A673 (cell line): ENCODE data around the gene FAM162B.

Experiments
- EZH2 ChIP-seq: fragments of 200-600 bp; sonication (generic); IDR thresholded peaks from 2 replicates; pipeline ENCODE4 v1.6.1; 2017; ENCODE audit warnings: borderline replicate concordance, low read depth, mild to moderate bottlenecking, mixed read lengths, antibody characterized with exemption, low read length; ENCODE audit not compliant: poor library complexity, severe bottlenecking
- TF ChIP-seq, protein P1 (sequence below): fragments of 300-800, 200-600 bp; sonication (generic); conservative IDR thresholded peaks from 2 replicates; pipeline ENCODE4 v1.5.1; 2017; ENCODE audit warnings: low read depth, mild to moderate bottlenecking, antibody characterized with exemption, low read length, moderate library complexity, mixed read lengths

DNA sequence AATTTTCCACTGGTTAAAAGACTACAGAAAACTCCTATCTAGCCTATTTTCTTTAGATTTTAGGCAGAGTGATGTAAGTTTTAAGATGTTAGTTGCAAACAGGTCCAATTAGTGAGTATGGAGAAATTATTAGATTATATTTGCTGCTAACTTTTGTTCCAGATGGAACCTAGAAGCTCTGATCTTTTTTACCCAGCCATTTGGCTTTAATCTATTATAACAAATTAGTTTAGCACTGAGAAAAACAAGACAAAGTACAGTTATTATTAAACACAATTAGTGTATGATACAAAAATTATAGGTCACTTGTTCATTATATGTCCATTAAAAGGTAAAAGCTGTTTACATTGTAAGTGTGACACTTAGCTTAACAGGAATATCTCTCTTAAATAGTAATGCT, 2.5 kb downstream of the FAM162B start:
- TF ChIP-seq, protein P1, sequence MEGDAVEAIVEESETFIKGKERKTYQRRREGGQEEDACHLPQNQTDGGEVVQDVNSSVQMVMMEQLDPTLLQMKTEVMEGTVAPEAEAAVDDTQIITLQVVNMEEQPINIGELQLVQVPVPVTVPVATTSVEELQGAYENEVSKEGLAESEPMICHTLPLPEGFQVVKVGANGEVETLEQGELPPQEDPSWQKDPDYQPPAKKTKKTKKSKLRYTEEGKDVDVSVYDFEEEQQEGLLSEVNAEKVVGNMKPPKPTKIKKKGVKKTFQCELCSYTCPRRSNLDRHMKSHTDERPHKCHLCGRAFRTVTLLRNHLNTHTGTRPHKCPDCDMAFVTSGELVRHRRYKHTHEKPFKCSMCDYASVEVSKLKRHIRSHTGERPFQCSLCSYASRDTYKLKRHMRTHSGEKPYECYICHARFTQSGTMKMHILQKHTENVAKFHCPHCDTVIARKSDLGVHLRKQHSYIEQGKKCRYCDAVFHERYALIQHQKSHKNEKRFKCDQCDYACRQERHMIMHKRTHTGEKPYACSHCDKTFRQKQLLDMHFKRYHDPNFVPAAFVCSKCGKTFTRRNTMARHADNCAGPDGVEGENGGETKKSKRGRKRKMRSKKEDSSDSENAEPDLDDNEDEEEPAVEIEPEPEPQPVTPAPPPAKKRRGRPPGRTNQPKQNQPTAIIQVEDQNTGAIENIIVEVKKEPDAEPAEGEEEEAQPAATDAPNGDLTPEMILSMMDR: no peak
- TF ChIP-seq EZH2: no peak
